GM12801 (cell line): ENCODE results near the gene LRRC30.

Experiments used
- CTCF ChIP-seq: IDR thresholded peaks from one replicate; pipeline ENCODE4 v1.5.1; 2011; ENCODE audit warnings: control low read depth; ENCODE audit not compliant: insufficient read length; ENCODE audit errors: extremely low read depth

Gene LRRC30

DNA sequence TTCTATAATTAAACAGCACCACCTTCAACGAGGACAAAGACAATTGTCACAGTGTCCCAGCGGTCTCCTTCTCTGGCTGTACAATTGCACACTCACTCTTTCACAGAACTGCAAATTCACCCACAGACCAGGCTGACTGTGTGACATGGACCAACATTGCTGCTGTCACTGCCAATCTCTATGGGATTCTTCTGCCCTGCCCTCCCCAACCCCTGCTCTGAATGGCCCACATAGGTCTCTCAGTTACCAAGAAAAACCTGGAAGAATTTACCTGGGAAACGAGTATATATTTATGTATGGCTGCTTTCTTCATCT lies 26.5 kb downstream of the LRRC30 start:
- no peak for TF ChIP-seq CTCF

- no peak for TF ChIP-seq CTCF
These were observed 28.6 kb downstream of the LRRC30 start for GRCh38 chr18:7259475-7259874.

DNA sequence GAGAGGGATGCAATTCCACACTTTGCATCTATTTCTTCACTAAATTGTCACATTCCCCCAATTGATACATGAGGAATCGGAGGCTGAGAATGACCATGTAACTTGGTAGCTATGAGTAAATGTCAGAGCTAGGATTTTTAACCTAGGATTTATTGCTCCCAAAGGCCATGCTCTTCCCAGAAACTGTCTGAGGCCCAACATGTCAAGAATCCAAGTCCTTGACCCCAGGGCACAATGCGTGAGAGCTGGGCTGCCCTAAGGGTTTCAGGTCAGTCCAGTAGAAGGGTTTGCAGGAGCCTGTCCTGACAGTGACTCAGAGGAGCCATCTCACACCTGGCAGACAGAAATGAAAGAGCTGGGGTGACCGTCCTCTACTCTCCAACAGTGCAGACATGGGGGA lies 30.3 kb downstream of the LRRC30 start:
- TF ChIP-seq CTCF, result no peak

GRCh38 chr18:7267973-7268372 lies 37.1 kb downstream of the LRRC30 start:
- no peak for TF ChIP-seq CTCF

DNA sequence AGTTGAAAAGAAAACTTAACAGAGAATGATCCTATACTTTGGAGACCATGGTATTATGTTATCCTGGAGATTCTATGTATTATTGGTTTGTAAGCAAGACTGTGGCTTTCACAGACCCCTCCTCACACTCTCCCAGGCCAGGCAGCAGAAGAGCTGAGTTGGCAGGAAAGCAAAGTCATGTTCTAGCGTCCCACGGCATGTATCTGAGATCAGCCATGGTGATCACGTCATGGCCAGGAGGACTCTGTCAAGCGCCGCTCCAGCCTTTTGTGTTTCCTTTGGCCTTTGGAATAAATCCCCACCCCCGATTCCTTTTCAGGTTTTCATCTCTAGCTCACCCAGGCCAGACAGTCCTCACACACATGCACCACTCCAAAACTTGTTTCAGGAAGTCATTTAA lies 39.1 kb downstream of the LRRC30 start:
- TF ChIP-seq CTCF, result no peak

GRCh38 chr18:7272311-7273049 lies 41.6 kb downstream of the LRRC30 start:
- TF ChIP-seq CTCF, result no peak

DNA sequence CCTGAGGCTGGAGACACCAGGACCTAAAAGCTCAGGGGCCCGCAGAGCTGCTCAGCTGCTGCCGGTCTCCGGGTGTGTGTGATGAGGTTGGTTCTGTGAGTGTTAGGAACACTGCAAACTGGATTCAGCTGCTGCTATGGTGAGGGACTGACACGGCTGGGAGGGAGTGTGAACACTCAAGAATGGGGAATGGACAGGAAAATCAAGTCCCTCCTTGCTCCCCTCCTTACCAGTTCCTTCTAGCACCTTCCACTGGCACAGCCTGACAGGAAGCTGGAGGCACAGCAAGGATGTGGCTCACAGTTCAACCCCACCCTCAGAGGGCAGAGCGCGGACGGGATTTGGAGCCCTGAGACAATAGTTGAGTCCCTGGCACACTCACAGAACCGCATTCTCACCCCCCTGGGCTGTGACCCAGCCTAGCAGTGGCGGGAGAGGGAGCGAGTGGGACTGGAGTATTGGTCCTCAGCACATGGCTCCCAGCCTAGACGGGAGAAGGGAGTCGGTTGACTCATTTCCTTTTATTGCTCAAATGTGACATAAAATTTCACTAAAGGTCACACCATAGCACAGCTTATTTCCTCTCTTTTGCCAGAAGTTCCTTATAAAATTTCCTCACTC lies 42.5 kb downstream of the LRRC30 start:
- TF ChIP-seq CTCF, result no peak
